GM12875 (cell line): Measurements from ENCODE around the gene TMX2.
"Not testable (repeated sequence)": the region's sequence is repeated elsewhere in the genome, so short reads cannot be mapped to it uniquely, and the experiment has no call there.

Source experiments
- H3K4me3 ChIP-seq: one replicate; pipeline ENCODE4 v1.5.1; 2011; ENCODE audit warnings: low read depth, low read length, control low read depth
- CTCF ChIP-seq: IDR thresholded peaks from 2 replicates; pipeline ENCODE4 v1.5.1; 2011; ENCODE audit warnings: low read depth, mild to moderate bottlenecking, control low read depth, inconsistent platforms, low read length, moderate library complexity, borderline replicate concordance; ENCODE audit not compliant: insufficient read depth

Gene TMX2

GRCh38 chr11:57675176-57675941 is 37.0 kb upstream of the TMX2 start:
- no peak for TF ChIP-seq CTCF
- H3K4me3 ChIP-seq, result no peak overlapping the region

GRCh38 chr11:57679396-57679795 is 33.0 kb upstream of the TMX2 start:
- no peak for TF ChIP-seq CTCF
- no peak overlapping the region for H3K4me3 ChIP-seq

- no peak for TF ChIP-seq CTCF
- no peak overlapping the region for H3K4me3 ChIP-seq
Observed at GRCh38 chr11:57680552-57680874, 31.9 kb upstream of the TMX2 start.

GRCh38 chr11:57681168-57681567 is 31.2 kb upstream of the TMX2 start:
- no peak overlapping the region for H3K4me3 ChIP-seq
- TF ChIP-seq CTCF, result no peak

- not testable (repeated sequence) for H3K4me3 ChIP-seq
Observed at GRCh38 chr11:57690474-57690873, 21.9 kb upstream of the TMX2 start.

GRCh38 chr11:57698843-57699365 is 13.5 kb upstream of the TMX2 start:
- no peak overlapping the region for H3K4me3 ChIP-seq
- no peak for TF ChIP-seq CTCF

GRCh38 chr11:57699813-57700212 is 12.6 kb upstream of the TMX2 start:
- H3K4me3 ChIP-seq, result no peak overlapping the region
- TF ChIP-seq CTCF, result no peak
